ENCODE results near the gene ATP6V0A4. TPM values are rescaled to one million over a fixed set of nuclear protein-coding genes. Genes with fewer than 3 reads are reported as not detected.

Gene ATP6V0A4
- total RNA-seq, 1 experiment from 2014 or later: not detected

DNA sequence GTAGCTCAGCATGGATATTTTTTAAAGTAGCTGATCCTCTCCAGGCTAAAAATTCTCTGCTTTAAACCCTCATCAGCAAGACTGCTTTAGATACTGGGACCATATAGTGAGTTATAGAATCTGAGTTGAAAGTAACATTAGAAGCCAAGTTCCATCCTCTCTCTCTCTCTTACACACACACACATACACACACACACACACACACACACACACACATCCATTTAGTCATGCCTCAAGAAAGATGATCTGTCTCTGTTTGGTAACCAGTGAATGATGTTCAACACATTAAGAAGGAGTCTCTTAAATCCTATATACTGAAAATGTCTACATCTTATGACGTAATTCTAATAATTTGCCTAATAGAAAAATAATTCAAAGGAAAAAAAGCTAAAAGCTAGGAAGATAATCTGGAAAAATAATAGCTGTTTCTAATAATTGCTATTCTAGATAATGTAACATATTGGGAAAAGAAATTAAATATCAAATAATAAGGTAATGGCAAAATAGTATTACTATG is 16.9 kb upstream of the ATP6V0A4 start:
- no peaks in the 10 kb centered on the region for H3K27me3 ChIP-seq (ENCODE audit: insufficient read depth, low read length)
- no peaks in the 10 kb centered on the region for H3K79me2 ChIP-seq (ENCODE audit: insufficient read depth, low read length)
- no TSS peak for BruUV-seq (replicated peaks)
- no peaks in the 10 kb centered on the region for H4K20me1 ChIP-seq (ENCODE audit: insufficient read depth)
- ATAC-seq (no peak), DNase-seq (ENCODE audit: low read depth, low spot score) (no peak)
- H2AFZ ChIP-seq (ENCODE audit: low read depth, low read length, poor library complexity, severe bottlenecking): no peak overlapping the region
- H3K4me3 ChIP-seq (replicated peaks in 1 of 2; ENCODE audit: low read depth in 1 of 2, low read length in 2 of 2): no peak overlapping the region
- ChIA-PET POLR2A (no interaction called here), RAD21 (ENCODE audit: low non-redundant PET in 1 of 2, low total read pairs in 2 of 2, uncharacterized antibody in 2 of 2, unreplicated experiment in 2 of 2) (no interaction called here), CTCF (no interaction called here)
- H3K9me2 ChIP-seq (ENCODE audit: insufficient read depth): no peaks in the 10 kb centered on the region
- no peaks in the 10 kb centered on the region for H3K36me3 ChIP-seq (ENCODE audit: control insufficient read depth in 1 of 2, insufficient read depth in 2 of 2, low read length in 2 of 2)
- intact Hi-C loops (cut with micrococcal nuclease): no loop called here
- H3K4me1 ChIP-seq (ENCODE audit: control insufficient read depth in 1 of 2, insufficient read depth in 2 of 2, low read length in 2 of 2): no peaks in the 10 kb centered on the region
- H3K4me2 ChIP-seq (ENCODE audit: low read length): no peak overlapping the region
- no peak overlapping the region for H3K9ac ChIP-seq (ENCODE audit: low read length)
- TF ChIP-seq, protein P1, sequence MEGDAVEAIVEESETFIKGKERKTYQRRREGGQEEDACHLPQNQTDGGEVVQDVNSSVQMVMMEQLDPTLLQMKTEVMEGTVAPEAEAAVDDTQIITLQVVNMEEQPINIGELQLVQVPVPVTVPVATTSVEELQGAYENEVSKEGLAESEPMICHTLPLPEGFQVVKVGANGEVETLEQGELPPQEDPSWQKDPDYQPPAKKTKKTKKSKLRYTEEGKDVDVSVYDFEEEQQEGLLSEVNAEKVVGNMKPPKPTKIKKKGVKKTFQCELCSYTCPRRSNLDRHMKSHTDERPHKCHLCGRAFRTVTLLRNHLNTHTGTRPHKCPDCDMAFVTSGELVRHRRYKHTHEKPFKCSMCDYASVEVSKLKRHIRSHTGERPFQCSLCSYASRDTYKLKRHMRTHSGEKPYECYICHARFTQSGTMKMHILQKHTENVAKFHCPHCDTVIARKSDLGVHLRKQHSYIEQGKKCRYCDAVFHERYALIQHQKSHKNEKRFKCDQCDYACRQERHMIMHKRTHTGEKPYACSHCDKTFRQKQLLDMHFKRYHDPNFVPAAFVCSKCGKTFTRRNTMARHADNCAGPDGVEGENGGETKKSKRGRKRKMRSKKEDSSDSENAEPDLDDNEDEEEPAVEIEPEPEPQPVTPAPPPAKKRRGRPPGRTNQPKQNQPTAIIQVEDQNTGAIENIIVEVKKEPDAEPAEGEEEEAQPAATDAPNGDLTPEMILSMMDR (IDR thresholded peaks at IDR 0.05 in 2 of 3, conservative IDR thresholded peaks at IDR 0.05 in 1 of 3; ENCODE audit: borderline replicate concordance in 1 of 3, insufficient read depth in 1 of 3, low read depth in 2 of 3, low read length in 2 of 3): no peak
- TF ChIP-seq JUND (IDR thresholded peaks at IDR 0.05): no peak
- TF ChIP-seq, protein P2, sequence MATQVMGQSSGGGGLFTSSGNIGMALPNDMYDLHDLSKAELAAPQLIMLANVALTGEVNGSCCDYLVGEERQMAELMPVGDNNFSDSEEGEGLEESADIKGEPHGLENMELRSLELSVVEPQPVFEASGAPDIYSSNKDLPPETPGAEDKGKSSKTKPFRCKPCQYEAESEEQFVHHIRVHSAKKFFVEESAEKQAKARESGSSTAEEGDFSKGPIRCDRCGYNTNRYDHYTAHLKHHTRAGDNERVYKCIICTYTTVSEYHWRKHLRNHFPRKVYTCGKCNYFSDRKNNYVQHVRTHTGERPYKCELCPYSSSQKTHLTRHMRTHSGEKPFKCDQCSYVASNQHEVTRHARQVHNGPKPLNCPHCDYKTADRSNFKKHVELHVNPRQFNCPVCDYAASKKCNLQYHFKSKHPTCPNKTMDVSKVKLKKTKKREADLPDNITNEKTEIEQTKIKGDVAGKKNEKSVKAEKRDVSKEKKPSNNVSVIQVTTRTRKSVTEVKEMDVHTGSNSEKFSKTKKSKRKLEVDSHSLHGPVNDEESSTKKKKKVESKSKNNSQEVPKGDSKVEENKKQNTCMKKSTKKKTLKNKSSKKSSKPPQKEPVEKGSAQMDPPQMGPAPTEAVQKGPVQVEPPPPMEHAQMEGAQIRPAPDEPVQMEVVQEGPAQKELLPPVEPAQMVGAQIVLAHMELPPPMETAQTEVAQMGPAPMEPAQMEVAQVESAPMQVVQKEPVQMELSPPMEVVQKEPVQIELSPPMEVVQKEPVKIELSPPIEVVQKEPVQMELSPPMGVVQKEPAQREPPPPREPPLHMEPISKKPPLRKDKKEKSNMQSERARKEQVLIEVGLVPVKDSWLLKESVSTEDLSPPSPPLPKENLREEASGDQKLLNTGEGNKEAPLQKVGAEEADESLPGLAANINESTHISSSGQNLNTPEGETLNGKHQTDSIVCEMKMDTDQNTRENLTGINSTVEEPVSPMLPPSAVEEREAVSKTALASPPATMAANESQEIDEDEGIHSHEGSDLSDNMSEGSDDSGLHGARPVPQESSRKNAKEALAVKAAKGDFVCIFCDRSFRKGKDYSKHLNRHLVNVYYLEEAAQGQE (IDR thresholded peaks at IDR 0.05; ENCODE audit: low read depth): no peak
- TF ChIP-seq RAD21 (IDR thresholded peaks at IDR 0.05; ENCODE audit: low read depth): no peak
- TF ChIP-seq, protein P3, sequence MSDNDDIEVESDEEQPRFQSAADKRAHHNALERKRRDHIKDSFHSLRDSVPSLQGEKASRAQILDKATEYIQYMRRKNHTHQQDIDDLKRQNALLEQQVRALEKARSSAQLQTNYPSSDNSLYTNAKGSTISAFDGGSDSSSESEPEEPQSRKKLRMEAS (IDR thresholded peaks at IDR 0.05): no peak
- no peak for TF ChIP-seq CEBPB (IDR thresholded peaks at IDR 0.05; ENCODE audit: low read depth)
- no peak for TF ChIP-seq ZFX (IDR thresholded peaks at IDR 0.05)
- no peak for TF ChIP-seq ZNF274 (IDR thresholded peaks at IDR 0.05; ENCODE audit: low read depth, low read length)
- TF ChIP-seq, protein P4, sequence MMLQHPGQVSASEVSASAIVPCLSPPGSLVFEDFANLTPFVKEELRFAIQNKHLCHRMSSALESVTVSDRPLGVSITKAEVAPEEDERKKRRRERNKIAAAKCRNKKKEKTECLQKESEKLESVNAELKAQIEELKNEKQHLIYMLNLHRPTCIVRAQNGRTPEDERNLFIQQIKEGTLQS (IDR thresholded peaks at IDR 0.05): no peak
- no peak for TF ChIP-seq POLR2AphosphoS5 (IDR thresholded peaks at IDR 0.05; ENCODE audit: low read depth, low read length)
- no peak for TF ChIP-seq SP1 (IDR thresholded peaks at IDR 0.05; ENCODE audit: low read depth)
- no peak for TF ChIP-seq EZH2 (IDR thresholded peaks at IDR 0.05)
- no peak for TF ChIP-seq FOSL1 (IDR thresholded peaks at IDR 0.05; ENCODE audit: low read depth)
- no peak for TF ChIP-seq YY1 (IDR thresholded peaks at IDR 0.05; ENCODE audit: extremely low read depth, insufficient replicate concordance, low read depth, low read length)
- no peaks in the 10 kb centered on the region for H3K9me3 ChIP-seq (ENCODE audit: control insufficient read depth in 1 of 2, insufficient read depth in 1 of 2, low read depth in 1 of 2, low read length in 2 of 2)
- H3K27ac ChIP-seq (ENCODE audit: low read depth, low read length): no peak overlapping the region
